HG03175 (cell line): ENCODE measurements around the gene SMIM26.
"Not testable (repeated sequence)": the region's sequence is repeated elsewhere in the genome, so short reads cannot be mapped to it uniquely, and the experiment has no call there.

ENCODE experiments used
- ATAC-seq: cut with Tn5 transposase; IDR thresholded peaks from one replicate; pipeline ENCODE4 v1.9.1; 2021; ENCODE audit warnings: mild to moderate bottlenecking, moderate library complexity; ENCODE audit not compliant: unreplicated experiment

Gene SMIM26, protein sequence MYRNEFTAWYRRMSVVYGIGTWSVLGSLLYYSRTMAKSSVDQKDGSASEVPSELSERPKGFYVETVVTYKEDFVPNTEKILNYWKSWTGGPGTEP

DNA sequence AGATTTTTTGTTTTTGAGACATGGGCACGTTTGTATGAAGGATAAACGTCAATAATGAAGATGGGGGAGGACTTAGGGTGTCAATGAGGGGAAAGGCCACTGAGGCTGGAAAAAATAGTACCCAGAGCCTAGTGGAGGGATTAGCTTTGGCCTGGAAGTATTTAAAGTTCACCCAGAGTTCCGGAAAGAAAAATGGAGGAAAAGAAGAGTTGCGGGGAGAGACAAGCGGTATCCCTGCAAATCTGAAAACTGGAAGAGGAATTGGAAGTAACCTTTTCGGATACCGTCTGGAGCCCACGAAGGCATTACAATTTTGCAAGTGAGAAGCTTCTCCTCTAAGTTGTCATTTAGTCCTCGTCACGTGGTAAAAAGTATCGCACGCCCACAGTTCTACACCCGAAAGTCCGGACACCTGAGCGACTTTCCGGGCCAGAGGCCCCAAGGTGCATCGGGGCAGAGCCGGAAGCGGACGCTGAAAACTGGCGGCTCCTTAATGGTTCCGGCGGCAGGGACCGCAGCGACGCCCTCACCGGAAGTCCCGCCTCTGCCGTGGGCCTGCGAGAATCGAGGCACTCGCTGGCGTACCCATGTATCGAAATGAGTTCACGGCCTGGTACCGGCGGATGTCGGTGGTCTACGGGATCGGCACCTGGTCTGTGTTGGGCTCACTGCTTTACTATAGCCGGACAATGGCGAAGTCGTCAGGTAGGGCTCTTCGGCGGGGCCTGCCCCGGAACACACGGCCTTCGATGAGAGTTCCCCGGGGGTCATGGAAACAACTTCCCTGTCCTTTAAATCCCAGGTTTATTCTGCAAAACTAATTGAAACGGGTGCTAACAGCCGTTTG is at the start of gene SMIM26:
Gene SMIM26 (plus strand): TSS at position 541 of the 847 bp plus-strand sequence. CDS start 47 bp downstream, at position 588.
- peak; percentile 99 for ATAC-seq

DNA sequence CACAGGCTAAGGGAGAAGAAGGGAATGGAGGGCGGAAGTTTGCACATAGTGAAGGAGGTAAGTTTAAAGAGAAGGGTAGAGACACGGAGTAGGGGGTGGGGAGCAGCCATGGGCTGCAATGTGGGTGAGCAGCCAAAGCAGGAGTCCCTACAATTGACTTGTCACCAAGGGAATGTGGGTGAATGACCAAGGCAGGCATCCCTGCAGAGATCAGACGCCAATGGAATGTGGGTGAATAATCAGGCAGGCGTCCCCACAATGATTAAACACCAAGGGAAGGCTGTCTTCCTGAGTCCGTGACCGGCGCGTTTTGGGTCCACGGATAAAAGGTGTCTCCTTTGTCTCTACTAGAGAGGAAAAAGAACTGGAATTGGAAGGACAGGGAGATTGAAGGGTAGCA is 45.2 kb upstream of the SMIM26 start:
- ATAC-seq: not testable (repeated sequence)

DNA sequence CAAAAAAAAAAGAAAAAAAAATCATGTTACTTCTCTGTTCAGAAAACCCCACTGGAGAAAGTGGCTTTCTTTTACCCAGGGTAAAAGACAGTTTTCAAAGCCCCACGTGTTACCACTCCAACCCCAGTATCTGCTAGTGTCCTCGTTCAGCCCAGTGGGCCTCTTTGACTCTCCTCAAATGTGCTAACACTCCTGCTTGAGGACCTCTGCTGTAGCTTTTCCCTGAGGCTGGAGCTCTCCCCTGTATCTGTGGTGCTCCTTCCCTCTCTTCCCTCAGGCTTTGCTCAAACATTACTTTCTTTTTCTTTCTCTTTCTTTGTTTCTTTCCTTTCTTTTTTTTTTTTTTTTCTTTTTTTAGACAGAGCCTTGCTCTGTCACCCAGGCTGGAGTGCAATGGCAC is 44.2 kb upstream of the SMIM26 start:
- ATAC-seq: no peak

DNA sequence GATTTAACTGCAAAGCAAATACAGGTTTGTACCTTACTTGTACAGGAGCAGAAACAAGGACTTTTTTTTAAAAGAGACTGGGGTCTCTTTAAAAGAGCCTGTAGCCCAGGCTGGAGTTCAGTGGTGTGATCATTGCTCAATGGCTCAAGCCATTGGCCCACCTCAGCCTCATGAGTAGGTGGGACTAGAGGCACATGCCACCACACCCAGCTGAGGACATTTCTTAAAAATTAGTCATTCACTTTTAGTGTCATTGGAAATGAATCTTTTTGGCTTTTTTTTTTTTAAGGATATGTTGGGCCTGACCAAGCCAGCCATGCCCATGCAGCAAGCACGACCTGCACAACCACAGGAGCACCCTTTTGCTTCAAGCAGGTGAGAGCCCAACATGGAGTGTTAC is 42.6 kb upstream of the SMIM26 start:
- ATAC-seq: no peak

DNA sequence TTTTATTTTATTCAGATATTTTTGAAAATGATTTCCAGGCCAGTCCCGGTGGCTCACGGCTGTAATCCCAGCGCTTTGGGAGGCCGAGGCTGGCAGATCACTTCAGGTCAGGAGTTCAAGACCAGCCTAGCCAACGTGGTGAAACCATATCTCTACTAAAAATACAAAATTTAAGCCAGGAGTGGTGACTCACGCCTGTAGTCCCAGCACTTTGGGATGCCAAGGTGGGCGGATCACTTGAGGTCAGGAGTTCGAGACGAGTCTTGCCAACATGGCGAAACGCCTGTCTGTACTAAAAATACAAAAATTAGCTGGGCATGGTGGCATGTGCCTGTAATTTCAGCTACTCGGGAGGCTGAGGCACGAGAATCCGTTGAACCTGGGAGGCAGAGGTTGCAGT is 40.5 kb upstream of the SMIM26 start:
- ATAC-seq: not testable (repeated sequence)

DNA sequence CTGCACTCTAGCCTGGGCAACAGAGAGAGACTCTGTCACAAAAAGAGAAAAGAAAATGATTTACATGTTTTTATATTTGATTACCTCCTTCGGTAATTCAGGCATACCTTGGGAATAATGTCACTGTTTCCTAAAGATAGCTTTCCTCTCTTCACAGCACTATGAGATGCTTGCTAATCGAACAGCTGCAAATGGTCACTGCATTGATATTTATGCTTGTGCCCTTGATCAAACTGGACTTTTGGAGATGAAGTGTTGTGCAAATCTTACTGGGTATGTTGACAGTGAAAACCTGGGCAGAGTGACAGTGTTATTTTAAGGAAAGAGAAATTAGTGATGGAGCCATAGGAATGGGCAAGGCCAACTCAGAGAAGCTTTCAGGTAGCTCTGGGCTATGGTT is 39.9 kb upstream of the SMIM26 start:
- no peak for ATAC-seq

DNA sequence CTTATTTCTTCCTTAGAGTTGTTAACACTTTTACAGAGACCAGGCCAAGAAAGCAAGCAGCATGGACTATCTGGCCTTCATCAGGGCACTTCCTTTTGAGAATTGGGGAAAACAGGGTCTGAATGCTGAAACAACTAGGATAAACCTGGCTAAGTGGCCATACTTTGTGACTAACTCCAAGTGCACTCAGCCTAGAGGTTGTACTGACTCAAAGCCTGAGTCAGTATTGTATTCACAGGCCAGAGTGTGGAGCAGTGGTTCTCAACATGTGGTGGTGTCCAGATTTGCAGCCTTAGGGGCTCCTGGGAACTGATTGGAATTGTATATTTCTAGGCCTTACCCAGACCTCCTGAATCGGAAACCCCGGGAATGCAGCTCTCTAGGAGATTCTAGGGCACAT is 39.4 kb upstream of the SMIM26 start:
- no peak for ATAC-seq

DNA sequence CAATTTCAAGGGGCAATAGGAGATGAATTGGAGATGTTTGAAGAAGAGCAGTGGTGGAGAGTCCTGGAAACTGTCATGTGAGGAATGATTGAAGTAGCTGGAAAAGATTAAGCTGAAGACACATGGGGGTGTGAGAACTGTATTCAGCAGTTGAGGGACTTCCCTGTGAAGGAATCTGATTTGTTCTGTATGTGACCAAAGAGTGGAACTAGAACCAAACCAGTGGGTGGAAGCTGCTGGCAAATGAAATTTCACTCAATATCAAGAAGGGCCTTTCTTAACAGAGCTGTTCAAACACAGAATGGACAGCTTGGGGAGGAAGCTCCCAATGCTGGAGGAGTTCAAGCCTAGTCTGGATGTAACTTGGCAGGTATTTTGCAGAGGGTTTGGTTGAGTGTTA is 38.2 kb upstream of the SMIM26 start:
- no peak for ATAC-seq

DNA sequence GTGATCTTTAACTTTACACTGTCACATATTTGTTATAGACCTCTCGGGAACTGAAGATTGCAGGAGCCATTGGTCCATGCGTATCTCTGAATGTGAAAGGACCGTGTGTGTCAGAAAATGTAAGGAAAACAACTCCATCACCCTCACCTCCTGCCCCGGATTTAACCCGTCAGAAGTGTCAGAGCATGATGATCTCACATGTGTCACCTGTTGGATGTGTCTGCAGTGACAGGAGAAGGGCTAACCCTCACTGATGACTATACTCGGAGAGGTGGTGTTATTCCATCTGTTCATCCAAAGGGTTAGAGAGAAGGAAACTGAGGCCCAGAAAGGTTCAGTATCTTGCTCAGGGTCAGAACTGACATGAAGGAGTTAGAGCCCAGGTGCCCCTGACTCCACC is 34.6 kb upstream of the SMIM26 start:
- no peak for ATAC-seq

DNA sequence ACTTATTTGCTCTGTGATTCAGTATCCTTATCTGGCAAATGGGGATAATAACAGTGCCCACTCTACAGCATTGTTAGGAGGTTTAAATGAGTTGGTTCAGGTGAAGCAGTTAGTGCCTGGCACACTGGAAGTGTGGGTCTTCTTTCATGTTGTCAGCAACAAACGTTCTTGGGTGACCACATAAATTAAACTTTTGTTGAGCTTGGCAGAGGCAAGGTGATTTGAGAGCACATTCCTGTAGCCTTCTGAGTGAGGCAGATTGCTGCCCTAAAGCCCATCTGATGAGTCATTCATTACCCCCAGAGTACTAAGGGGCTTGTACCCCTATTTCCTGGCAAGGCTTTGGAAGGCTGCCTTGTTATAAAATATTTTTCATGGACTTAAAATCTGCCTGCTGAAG is 33.7 kb upstream of the SMIM26 start:
- ATAC-seq: no peak

DNA sequence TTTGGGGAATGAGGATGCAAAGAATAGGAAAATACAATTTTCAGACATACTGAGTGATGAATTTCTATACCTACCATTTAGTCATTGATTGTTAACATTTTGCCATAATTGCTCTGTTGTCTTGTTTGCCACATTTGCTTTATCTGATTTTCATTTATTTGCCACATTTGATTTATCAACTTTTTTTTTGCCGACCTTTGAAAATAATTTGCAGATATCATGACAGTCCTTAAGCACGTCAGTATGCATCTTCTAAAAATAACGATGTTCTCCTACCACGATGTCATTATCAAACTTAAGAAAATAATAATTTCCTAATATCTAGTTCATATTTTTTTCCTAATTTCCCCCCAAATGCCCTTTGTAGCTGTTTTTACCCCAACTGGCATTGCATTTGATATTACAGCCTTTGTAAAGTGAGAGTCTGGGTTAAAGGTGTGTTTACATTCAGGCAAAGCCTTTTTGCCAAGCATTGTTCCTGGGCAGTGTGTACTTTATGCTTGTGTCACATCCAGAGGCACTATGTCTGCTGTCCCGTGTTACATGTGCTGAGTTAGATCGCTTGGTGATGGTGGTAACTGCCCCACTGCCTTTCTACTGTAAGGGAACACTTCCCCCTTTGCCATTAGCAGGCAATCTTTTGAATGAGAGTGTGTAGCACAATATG is 33.1 kb upstream of the SMIM26 start:
- no peak for ATAC-seq

DNA sequence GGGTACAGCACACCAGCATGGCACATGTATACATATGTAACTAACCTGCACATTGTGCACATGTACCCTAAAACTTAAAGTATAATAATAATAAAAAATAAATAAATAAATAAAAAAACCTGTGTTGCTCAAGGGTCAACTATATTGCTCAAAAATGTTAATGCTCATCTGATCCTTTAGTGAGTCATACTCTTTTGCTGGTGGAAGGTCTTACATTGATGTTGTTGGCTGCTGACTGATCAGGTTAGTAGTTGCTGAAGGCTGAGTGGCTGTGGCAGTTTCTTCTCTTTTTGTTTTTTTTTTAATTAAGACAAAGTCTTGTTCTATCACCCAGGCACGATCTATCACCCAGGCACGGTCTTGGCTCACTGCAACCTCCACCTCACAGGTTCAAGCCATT is 29.6 kb upstream of the SMIM26 start:
- ATAC-seq: no peak

DNA sequence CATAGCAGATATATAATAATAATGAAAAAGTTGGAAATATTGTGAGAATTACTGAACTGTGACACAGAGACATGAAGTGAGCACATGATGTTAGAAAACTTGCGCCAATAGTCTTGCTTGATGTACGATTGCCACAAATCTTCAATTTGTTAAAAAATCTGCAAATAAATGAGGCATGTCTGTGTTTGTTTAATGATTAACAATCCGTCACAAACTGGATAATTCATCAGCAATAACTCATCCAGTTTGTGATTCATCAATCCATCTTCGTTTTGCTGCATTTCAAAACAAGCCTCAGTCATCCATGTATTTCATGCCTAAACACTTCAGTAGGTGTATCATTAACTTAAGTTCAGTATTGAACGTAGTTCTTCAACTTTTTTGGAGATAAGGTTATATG is 25.5 kb upstream of the SMIM26 start:
- no peak for ATAC-seq

DNA sequence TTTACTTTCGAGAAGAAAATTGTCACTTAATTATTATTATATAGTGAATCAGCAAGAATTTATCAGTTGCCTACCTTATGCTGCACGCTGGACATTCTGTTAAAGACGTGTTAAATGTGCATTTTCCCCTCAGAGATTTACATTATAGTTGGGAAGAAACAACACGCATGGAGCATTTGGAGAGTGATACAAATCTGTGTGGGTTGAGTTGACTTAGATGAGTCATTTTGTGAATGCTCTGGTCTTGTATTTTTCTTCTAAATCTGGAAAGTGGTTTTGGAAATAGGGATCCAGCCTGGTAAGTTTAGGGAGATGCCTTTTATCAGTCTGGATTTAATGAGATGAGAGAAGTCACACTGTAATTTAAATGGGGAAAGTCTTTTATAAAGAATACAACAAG is 24.0 kb upstream of the SMIM26 start:
- no peak for ATAC-seq

DNA sequence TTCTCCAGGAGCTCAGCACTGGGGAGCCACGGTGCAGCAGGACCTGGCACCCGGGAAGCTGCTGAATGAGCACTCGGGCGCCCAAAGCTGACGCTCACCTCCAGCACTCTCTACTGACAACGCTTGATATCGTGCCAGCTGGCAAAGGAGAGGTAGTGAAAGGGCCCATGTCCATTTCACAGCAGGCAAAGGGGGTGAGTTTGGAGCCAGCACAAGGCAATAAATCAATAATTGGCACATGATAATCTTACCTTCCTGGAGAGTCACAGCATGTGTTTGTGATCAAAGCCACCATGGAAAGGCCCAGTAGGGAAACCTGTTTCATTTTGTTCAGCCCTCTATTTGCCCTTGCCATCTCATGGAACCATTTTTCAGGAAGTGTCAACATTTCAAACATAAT is 23.3 kb upstream of the SMIM26 start:
- no peak for ATAC-seq

DNA sequence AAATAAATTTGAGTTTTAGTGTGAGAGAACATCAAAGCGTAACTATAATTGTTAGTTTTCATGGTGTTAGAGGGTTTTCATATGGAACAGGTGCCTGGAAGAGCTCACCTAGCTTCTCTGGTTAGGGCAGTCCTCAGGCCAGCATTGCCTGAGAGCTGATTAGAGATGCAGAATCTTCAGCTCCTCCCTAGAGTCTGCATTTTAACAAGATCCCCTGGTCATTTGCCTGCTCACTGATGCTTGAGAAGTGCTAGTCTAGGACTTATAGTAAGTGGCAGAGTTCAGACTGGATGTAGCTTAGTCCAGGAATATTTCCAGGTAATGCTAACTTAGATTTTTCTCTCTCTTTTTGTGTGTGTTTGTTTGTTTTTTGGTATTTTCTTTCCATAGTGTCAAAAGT is 21.7 kb upstream of the SMIM26 start:
- no peak for ATAC-seq

DNA sequence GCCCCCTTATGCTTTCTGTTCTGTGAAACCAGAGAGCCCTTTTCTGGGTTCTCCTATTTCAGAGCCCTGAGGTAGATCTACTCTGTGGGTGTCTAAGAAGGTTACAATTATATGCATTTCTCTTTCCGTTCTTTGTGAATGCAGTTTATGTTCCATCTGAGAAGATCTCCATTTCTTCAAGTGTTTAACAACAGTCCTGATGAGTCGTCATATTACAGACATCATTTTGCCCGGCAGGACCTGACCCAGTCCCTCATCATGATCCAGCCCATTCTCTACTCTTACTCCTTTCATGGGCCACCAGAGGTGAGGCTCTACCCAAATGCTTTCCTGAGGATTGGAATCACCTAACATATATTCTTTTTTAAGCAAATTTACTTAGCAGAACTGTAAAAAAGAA is 18.8 kb upstream of the SMIM26 start:
- no peak for ATAC-seq

DNA sequence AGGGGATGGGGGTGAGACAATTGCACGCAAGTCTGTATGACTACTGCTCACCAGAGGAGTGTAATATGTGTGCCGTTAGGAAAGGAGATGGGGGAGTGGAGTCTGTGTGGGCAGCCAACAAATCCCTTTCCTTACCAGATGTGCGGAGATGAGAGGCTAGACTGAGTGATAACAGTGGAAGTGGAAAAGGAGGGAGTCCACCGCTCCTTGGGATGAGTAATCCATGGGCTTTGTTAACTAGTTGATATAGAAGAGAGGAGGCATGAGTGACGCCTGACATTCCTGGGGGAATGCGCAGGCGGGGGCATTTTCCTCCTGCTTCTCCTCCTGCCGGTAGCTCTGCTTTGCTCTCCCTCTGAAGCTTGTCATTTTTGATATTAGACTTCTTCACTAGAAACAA is 13.5 kb upstream of the SMIM26 start:
- no peak for ATAC-seq

DNA sequence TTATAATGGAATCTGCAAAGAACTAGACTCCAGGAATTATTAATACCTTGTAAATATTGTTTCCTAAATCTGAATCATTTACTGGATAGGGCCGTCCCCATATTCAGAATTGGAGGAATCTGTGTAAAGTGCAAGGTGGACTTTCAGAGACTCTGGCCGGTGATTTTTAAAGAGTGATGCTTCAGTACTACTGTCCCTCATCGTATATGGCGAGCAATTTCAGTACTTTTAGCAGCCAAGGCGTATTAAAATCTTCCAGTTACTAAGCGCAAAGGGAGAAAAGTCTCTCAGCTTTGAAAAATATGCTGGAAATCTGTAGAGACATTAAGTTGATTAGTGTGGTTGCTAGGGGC is 483 bp downstream of the SMIM26 start:
- ATAC-seq: peak; percentile 28

DNA sequence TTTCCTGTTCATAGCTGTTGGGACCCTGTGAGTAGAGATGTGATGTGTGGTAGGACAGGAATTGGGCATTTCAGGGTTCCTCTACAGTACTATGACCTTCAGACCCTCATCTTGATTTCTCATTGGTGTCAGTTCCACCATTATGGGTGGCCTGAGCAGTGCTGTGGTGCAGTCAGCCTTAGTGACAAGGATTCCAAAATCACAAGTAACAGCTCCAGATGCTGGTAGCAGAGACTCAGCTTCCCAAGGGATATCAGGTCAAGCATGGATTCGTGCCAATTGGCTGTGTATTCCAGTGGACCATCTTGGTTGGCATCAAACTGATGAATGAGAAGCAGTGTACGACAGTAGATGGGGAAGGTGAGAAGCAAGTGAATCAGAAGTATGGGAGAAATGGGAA is 3.8 kb downstream of the SMIM26 start:
- ATAC-seq: no peak

DNA sequence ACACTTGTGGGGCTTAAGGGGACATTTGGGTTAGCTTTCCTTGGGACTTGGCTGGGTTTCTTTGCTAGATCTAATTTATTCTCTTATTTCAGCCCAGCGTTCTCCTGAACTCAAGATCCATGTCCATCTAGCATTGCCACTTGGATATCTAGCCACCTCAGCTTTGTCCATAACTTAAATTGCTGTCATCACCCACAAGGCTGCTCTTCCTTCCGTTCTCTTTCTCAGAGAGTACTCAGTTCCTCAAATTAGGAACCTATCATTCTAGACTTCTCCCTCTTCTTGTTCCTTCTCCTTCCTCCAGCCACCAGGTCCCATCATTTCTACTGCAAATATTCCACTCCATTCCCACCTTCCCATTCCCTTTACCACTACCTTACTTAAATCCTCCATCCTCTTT is 4.3 kb downstream of the SMIM26 start:
- ATAC-seq: no peak

DNA sequence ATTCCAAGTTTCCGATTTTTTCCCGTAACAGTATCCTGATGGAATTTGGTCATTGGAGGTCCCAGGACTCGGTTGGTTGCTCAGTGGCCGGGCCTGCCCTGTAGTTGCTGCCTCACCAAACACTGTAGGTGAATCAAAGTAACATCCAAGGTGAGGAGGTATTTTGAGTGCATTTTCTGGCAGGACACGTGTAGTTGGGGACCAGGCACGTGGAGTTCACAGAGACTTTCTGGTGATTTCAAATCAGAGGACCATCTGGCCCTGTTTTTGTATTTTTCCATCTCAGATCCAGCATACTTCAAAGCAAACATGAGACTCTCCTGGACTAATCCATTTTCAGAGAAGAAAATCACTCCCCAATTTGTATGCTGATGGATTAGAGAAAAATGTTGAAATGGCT is 10.7 kb downstream of the SMIM26 start:
- no peak for ATAC-seq
